RCC 7860 (cell line): ENCODE data around the gene RSU1.
A peak's percentile ranks its signal among the peaks of the same experiment; 100 is the strongest.

Experiments used
- DNase-seq: peaks from one replicate; pipeline ENCODE4 v3.0.0-alpha.2; 2015; ENCODE audit warnings: low spot score
- FAIRE-seq: peaks from 2 replicates; lab custom pipeline; 2012; peaks lifted over from hg19 to GRCh38; lab: Jason Lieb, UNC

The RSU1 gene

DNA sequence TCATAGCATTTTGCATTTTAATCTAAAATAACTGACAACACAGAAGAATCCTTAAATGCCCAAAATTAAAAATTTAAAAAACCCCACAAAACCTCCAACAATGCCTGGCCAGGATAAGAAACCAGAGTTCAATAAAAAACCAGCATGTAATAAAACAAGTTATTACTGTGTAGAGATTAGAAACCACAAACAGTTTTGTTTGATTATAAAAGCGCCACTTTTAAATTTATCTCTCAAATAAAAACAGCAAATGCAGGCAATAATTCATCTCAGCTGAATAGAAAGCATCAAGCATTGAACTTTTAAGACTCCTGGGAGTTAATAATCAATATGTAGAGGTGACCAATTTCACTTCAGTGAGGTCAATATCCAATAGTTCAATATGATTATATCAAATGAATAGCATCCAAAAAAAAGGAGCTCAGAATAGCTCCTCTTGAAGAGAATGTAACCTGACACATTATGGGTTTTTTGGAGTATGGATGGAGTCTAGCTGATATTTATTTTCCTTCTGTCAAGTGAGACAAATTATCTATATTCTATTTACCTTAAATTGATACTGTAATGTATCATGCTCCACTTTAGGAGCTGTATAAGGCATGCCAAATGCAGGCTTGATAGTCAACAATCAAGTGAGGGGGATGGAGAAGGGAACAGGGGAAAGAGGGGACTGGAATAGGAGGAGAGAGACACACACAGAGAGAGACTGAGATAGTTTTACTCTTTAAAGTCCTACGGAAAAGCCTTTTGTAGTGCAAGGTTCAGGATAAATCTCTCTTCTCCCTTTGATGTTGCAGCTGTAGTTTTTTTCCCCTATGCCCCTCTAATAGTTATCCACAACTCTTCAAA, 130.9 kb downstream of the RSU1 start:
- FAIRE-seq (no peak), DNase-seq (no peak)

DNA sequence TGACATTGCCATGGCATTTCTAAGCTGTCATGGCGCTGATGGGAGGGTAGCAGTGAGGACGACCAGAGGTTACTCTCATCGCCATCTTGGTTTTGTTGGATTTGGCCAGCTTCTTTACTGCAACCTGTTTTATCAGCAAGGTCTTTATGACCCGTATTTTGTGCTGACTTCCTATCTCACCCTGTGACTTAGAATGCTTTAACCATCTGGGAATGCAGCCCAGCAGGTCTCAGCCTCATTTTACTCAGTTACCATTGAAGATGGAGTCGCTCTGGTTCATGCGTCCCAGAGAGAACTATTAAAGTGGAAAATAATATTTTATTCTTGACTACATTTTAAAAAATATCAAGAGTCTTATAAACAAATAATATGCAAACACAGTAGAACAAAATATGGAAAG, 131.7 kb downstream of the RSU1 start:
- DNase-seq = no peak
- FAIRE-seq = no peak

DNA sequence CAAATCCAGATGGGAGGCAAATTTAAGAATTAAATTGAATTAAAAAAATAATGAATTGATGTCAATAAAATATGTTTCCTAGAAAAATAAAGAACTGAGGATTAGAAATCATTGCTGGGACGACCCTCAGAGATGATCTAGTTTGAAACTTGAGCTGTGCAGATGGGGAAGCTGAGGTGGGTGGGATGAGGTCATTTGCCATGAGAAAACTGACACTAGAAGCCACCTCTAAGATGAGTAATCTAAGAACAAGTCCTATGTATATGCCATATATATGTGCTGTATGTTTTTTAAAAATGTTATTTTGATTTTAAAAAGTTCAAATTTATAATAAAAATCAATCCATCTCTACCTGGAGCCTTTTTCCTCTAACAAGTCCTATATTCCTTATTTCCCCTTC, 135.7 kb downstream of the RSU1 start:
- FAIRE-seq (no peak), DNase-seq (no peak)

DNA sequence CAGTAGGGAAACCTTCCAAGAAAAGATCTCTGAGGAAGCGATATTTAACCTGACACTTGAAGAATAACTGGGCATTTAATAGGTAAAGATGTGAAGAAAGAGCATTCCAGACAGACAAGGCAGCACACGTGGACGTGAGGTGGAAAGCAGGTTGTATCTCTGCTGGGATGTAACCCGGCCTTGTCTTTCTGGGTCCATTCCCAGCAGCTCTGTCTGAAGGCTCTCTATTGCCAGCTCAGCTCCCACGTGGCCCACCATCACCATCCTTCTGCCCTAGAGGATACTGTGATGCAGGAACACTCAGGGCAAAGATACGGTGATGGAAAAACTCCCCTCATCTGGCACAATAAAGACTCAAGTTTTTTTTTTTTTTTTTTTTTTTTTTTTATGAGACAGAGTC, 137.7 kb downstream of the RSU1 start:
- FAIRE-seq (no peak), DNase-seq (no peak)

DNA sequence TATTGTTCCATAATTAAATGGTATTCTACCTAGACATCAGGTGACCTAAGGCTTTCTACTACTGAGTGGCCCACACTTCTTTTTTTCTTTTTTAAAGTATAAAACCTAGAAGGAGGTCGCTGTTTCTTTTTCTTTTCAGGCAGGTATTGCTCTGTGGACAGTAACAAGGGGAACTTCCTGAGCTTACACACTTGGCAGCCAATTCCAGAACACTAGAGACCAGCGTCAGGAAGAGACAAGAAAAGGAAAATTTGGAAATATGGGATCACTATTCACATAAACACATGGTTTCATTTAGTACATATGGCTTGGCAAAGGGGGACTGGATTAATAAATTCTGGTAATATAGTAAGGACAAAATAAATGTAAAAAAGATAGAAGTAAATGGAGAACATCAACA, 141.9 kb downstream of the RSU1 start:
- DNase-seq (no peak), FAIRE-seq (no peak)

DNA sequence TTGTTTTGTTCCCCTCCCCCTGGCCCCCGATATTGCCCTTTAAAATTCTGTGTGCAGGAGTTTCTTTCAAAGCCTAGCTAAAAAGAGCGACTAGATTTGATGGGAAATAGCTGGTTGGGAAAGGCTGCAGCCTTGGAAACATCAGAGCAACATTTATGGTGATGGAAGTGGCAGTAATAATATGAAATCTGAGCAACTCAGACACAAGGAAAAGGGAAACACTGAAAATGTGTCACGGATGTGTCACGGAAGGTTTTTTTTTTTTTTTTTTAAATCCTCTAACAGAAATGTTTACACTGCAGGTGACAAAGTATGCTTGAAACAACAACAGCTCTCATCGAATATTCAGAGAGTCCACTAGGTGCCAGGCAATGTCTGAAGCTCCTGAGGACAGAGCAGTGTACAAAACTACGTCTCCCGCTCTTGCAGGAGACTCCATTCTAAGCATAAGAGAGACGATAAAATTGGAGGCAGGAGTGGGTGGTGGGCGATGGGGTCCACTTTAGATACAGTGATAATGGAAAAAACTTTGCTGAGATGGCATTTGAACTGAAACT, 143.0 kb downstream of the RSU1 start:
- DNase-seq = no peak
- no peak for FAIRE-seq

DNA sequence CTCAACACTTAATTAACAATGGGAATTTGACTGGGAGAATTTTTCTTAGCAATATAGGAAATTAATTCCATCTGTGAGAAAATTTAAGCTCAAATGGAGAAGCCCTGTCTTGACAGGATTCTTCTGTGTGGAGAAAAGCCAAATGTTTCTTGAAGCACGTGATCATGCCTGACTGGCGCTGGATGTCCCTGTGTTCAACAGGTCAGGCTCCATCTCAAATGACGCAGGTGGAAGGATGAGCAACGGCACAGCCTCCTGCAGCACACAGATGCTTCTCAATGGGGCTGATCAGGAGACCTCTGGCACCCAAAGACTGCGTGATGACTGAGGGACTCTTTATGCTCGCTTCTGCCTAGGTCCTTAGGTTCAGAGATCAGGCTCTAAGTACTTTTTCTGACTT, 143.8 kb downstream of the RSU1 start:
- FAIRE-seq = no peak
- no peak for DNase-seq

DNA sequence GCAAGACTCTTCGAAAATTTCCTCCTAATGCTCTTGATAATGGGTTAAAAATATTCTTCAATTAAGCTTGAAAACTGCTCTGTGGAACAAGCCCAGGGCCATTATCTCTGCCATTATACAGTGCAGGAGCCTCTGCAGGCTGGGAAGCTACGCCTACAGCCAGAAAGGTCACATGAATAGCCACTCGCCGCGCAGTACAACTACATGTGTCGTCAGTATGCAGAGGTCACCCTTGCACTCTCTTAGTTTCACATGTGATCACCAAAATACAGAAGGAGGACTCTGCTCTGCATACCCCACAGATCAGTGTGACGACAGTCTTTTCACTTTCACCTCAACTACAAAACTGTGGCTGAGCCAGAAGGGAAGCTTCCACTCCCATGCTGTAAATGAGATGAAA, 153.8 kb downstream of the RSU1 start:
- FAIRE-seq = no peak
- no peak for DNase-seq

DNA sequence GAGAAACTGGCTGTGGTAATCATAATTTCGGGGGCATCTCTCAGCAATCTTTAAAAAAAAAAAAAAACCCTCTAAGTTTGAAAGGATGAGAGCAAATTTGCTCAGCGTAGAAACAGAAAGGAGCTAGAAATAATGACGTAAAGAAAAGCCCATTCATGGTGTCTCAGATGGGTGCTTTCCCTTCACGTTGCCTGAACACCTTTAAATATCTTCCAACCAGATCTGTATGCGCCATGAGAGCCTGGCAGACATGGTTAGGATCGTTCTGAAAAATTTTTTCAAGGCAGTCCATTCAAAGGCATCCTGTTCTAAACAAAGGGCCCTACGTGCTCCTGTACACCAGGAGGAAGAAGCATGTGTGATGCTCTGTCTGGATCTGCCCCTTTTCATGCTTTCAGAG, 154.3 kb downstream of the RSU1 start:
- no peak for DNase-seq
- no peak for FAIRE-seq

DNA sequence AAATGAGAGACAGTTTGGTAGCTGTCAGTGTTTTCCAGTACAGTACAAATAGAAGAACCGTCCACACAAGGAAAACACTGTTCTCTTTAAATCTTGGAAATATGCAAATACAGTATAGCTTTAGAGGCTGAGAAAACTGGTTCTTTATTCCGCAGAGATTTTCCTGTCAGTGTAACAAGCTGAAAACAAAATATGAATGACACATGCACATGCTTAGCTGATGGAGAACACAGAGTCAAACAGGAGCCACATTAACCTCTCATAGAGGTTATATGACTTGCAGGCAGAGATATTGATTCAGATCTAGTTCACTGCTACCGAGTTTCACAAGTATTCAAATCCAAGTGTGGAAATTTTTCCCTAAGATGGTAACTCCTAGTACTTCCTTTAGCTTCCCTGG, 160.3 kb downstream of the RSU1 start:
- FAIRE-seq = no peak
- DNase-seq = no peak

DNA sequence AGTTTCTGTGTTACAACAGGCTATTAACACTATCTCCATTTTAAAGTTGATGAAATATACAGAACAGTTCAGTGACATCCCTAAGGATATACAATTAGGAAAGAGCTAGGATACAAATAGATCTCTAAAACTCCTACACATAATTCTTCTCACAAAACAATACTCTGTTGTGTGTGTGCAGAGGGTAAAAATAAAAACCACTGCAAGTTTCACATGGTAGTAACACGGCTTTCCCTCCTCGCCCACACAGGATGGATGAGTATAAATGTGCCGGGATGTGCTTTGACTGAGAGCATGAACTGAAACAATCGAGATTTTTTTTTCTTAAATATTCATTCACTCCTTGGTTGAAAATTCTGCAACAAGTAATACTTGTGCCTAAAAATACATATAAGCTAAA, 164.0 kb downstream of the RSU1 start:
- no peak for FAIRE-seq
- DNase-seq = no peak

DNA sequence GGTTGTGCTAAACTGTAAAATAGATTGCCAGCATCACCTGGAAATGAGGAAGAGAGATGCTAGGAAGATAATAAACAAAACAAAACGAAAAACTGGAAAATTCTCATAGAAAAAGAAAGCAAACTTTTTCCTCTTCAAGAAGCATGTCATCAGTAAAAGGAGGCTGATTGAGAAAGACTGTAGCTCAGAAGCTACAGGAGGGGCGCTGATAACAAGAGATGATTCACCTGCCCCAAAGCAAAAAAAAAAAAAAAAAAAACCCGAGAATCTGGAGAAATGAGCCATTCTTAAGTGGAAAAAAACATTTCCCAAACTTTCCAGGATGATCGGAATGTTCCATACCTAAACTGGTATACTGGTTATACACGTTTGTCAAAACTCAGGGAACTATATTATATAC, 165.1 kb downstream of the RSU1 start:
- DNase-seq (no peak), FAIRE-seq (no peak)

DNA sequence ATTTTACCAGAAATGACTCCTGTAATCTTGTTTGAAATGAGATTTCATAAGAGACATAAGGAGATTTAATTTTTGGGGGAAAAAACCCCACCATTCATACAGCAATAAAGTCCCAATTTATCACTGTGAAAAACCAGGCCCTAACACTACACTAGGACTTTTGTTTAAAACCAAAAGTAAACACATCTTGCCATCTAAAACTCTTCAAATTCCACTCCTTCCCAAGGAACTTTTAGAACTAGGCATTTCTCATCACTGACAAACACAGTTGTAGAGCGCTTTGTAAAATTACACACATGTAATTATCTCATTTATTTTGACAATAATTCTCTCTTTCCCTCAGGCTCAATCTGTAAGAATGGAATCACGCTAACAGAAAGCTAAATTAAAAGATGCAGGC, 167.5 kb downstream of the RSU1 start:
- FAIRE-seq (no peak), DNase-seq (no peak)

DNA sequence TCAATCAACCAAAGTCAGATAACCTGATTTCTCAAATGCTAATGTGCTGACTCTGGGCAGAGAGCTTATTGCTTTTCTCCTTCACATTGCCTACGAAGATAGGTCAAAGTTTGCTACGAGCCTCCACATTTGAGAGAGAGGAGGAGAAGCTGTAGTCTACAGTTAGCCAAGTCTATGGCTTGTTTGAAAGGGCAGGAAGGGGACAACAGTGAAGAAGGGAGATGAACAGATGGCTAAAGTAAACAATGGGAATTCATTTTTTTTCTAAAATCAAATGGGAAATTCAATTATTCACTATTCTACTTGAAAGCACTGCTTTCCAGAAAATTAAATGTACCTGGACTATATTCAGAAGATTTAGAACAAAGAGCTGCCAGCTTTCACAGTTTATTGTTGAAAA, 168.9 kb downstream of the RSU1 start:
- no peak for FAIRE-seq
- no peak for DNase-seq

DNA sequence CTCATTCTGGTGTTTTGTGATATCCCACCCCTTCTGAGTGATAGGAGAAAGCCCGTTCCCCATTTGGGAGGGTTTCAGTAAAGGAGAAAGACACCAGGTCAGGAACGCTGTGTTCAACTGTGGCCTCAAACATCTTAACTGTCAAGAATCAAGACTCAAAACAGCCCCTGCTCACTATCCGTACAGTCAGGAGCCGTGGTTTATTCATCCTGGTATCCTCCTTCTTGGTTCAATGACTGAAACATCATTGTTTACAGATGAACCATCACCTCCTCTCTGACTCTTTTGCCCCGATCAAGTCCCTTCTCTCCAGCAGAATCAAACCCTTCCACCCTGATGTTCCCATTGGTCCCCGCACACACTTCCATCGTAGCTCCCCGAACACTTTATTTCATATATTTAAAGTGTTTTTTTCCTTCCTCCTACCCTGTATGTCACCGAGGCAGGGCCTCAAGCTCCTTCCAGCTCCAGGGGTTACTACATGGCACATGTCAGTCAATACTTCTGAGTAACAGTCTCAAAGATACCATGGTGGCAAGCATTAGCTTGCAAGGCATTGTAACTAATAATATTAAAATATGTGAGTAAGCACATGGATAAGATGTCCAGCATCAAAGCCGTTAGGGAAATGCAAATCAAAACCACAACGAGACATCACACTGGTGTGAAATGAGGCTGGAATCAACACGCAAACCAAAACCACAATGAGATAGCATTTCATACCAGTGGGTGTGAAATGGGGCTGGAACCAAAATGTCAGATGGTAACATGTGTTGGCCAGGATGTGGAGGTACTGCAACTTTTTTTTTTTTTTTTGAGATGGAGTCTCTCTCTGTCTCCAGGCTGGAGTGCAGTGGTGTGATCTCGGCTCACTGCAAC, 170.8 kb downstream of the RSU1 start:
- DNase-seq (no peak), FAIRE-seq (no peak)

DNA sequence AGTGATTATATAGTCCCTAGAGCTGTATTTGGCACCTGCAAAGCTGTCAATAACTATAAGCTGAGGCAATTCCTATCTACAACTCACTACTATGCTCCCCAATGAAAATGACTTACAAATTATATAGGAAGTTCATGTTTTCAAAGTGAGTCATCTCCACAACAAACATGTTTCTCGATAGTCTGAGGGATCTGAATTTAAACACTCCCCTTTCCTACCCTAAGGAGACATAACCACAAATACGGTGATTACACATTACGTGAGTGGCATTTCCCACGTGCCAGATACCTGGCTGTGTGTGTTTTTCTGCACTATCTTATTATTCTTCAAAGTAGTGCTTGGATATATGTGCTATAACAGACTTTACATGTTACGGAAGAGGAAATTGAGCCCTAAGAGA, 173.1 kb downstream of the RSU1 start:
- DNase-seq (peak; percentile 10), FAIRE-seq (no peak)

DNA sequence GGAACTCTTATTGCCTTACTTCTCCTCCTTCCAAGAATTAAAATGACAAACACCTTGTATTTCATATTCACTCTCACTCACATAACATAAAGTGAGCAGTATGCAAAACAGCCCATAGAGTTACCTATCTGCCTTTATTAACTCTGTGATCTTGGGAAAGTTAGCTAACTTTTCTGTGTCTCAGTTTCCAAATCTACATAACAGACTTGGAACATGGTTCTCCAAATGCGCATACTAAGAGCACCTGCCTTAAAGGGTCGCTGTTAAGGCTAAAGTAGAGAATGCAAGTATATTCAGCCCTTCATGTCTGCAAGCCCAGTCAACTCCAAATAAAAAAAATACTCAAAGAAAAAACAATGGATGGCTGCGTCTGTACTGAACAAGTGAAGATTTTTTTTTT, 173.7 kb downstream of the RSU1 start:
- FAIRE-seq = no peak
- no peak for DNase-seq

DNA sequence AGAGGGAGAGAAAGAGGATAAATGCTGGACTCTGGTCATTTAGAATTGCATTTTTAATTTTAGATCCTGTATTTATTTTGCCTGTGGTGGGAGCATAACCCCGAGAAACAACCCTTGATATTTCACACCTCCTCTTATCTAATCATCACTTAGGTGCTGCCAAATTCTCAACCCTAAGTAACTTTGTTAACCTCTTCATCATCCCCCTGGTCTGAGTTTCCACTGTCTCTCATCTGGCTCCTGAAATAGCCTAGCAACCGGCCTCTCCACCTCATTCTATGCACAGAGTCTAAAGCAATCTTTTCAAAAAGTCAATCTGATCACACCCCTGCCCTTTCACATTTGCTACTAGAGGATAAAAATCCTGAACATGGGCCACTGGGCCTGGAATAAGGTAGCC, 177.1 kb downstream of the RSU1 start:
- no peak for DNase-seq
- FAIRE-seq = no peak

DNA sequence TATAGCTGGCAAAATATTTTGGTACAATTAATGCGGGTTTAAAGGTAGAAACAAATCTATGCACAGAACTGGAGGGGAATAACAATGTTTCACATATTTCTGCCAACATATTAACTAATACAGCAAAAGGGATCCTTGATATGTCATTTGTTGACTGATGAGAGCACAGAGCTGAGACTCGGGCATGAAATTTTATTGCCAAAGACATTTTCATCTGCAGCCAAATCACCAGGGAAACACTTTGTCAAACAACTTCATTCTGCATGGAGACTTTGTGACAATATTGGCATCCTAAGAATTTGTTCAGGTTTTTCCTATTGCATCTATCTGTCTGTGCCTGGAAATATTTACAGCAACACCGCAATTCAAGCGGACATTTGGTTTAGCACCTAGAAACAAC, 177.8 kb downstream of the RSU1 start:
- FAIRE-seq (no peak), DNase-seq (no peak)

DNA sequence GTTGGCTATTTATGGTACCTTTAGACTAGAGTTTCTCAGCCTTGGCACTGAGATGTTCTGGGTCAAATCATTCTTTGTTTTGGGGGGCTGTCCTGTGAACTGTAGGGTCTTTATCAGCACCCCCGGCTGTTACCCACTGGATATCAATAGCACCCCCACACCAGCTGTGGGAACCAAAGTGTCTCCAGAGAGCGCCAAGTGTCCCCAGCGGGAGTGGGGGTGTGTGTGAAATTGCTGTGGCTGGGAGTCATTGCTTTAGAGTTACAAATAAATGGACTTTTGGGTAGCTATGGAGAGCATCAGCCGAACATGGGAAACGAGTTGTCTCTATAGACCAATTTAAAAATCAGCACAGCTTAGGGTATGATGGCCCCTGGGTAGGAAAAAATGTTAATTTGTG, 184.2 kb downstream of the RSU1 start:
- FAIRE-seq (no peak), DNase-seq (no peak)

DNA sequence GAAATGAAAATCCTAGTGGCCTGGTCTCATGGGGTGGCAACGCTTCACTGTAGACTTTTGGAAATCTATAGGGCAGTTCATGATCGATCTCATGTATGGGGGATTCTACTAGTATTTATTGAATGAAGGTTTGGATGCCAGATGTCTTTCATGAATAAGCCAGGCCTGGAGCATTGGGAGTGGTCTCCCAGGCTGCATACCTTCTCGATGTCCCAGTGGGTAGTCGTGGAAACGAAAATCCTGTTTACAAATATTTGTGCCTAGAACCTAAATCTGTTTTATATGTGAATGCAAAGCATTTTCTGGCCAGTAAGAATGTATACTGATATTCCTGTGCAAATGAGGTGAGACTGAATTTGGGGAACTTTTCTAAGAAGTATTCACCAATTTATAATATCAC, 190.5 kb downstream of the RSU1 start:
- no peak for DNase-seq
- no peak for FAIRE-seq

DNA sequence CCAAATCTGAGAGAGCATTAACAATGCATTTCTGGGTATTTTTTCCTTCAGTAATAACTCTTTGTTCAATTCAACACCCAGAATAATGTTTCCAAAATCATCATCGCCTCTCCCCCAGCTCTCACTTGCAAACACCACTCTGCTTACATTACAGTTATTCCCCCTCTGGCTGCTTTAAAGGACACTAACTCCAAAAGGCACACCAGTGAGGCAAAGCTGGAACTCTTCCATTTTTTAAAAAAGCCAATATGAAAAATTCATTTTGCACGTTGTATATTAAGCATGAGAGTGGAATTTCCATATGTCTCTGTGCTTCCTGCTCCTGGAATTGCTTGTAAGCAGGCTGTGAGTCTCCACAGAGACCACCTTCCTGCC, 204.3 kb downstream of the RSU1 start:
- DNase-seq = no peak
- no peak for FAIRE-seq
